Spleen (tissue), 11 donors: ENCODE results near the gene NAPB. TPM values are rescaled to one million over a fixed set of nuclear protein-coding genes. Genes with fewer than 3 reads are reported as not detected.

Experiments
- DNase-seq: peaks from one replicate; pipeline ENCODE4 v3.0.0-alpha.2; 2020
- H3K27ac ChIP-seq, 8 donors: fragments of 200-600 bp; sonication (generic) in 7 of 8; 1 replicate in 4 of 8; 2 replicates in 4 of 8; pipeline versions ENCODE4 v1.5.0 to v1.8.0; 2016 to 2021; ENCODE audit warnings: inconsistent platforms in 4 of 8, mild to moderate bottlenecking in 4 of 8, moderate library complexity in 1 of 8
- H3K27me3 ChIP-seq, 7 donors: fragments of 200-600 bp; sonication (generic) in 6 of 7; replicated peaks in 1 of 7; 1 replicate in 4 of 7; 2 replicates in 3 of 7; pipeline versions ENCODE4 v1.5.0 to v1.8.0; 2016 to 2021; ENCODE audit warnings: inconsistent platforms in 3 of 7, mild to moderate bottlenecking in 1 of 7
- H3K36me3 ChIP-seq, 6 donors: fragments of 200-600 bp; sonication (generic) in 5 of 6; 1 replicate in 4 of 6; 2 replicates in 2 of 6; pipeline versions ENCODE4 v1.5.0 to v1.8.0; 2016 to 2021; ENCODE audit warnings: inconsistent platforms in 2 of 6
- H3K4me1 ChIP-seq, 6 donors: fragments of 200-600 bp; sonication (generic) in 5 of 6; 1 replicate in 3 of 6; 2 replicates in 3 of 6; pipeline versions ENCODE4 v1.5.0 to v1.8.0; 2016 to 2021; ENCODE audit warnings: inconsistent platforms in 3 of 6
- H3K4me3 ChIP-seq, 8 donors: fragments of 200-600 bp; sonication (generic) in 7 of 8; 1 replicate in 4 of 8; 2 replicates in 4 of 8; pipeline versions ENCODE4 v1.5.0 to v1.8.0; 2016 to 2021; ENCODE audit warnings: inconsistent platforms in 4 of 8, mild to moderate bottlenecking in 4 of 8, moderate library complexity in 2 of 8
- H3K9me3 ChIP-seq, 8 donors: fragments of 200-600 bp; sonication (generic) in 7 of 8; 1 replicate in 4 of 8; 2 replicates in 4 of 8; pipeline versions ENCODE4 v1.5.0 to v1.8.0; 2016 to 2021; ENCODE audit warnings: inconsistent platforms in 4 of 8
- CTCF ChIP-seq, 11 experiments: fragments of 200-600 bp in 7 of 11; fragments of 450-650 bp in 4 of 11; sonication (generic) in 4 of 11; IDR thresholded peaks in 8 of 11; conservative IDR thresholded peaks in 3 of 11; 1 replicate in 7 of 11; 2 replicates in 4 of 11; pipeline versions ENCODE4 v1.4.0 to v1.8.0; 2016 to 2021; ENCODE audit warnings: antibody characterized with exemption in 11 of 11, inconsistent platforms in 4 of 11, mild to moderate bottlenecking in 1 of 11
- POLR2A ChIP-seq, 3 donors: fragments of 450-650 bp; IDR thresholded peaks; one replicate each; pipeline ENCODE4 v1.5.1; 2017; ENCODE audit warnings: antibody characterized with exemption in 3 of 3, mild to moderate bottlenecking in 1 of 3
- POLR2AphosphoS5 ChIP-seq, 3 donors: sonication (generic); formaldehyde crosslinking; IDR thresholded peaks; one replicate each; pipeline ENCODE4 v1.5.1; 2017; ENCODE audit warnings: antibody characterized with exemption in 3 of 3
- WGBS, 5 donors: extraction: QIAGEN DNeasy Blood & Tissue Kit in 3 of 5; methylation state at CpG; one replicate each; pipeline versions ENCODE4 v1.1.5 to v1.1.7; 2013 to 2018; 5-methylcytosine and 5-hydroxymethylcytosine counted together
- intact Hi-C: fragments of 100-400 bp; cut with DNase I; formaldehyde crosslinking; loops from one replicate; pipeline ENCODE4 v1.15.0; 2023; ENCODE audit warnings: low total_unique reads
- polyA plus RNA-seq, 3 donors: library from polyadenylated mRNA; stranded (reverse); fragments of 200-250 nt; gene quantifications; one replicate each; pipeline ENCODE4 v1.2.1, GENCODE V29; 2013
- total RNA-seq, 7 donors: library from RNA; depleted of rRNA in 3 of 7; stranded (reverse); fragments of >200 nt in 3 of 7; fragmentation: NEBNext Ultra II Directional in 4 of 7; extraction: Animal tissue kit (Norgen Biotek cat#: 25700) in 4 of 7; gene quantifications; one replicate each; pipeline versions ENCODE4 v1.1.0 to v1.2.1, GENCODE V29; 2016 to 2021
- donor health status: healthy with polysubstance abuse.
- donor health status: DM: no; HTN: no; CAD: no; lungs with moderate emphysema.
- donor health status: DM: no; HTN: no; CAD: no.
- donor health status: Bipolar disorder and iron deficiency.
- donor health status: healthy.
- donor health status: DM: no; HTN: no; CAD: no.
- donor health status: DM: yes; HTN: yes; CAD: no.

NAPB gene
- total and polyA plus RNA-seq, 10 donors: 3.4 to 31.9 (median 14.0) TPM

- peaks cover 0 to 30% (median 15%) of the 10 kb centered on the region in 6 donors for H3K36me3 ChIP-seq
- no peak for DNase-seq
- H3K9me3 ChIP-seq: no peaks in the 10 kb centered on the region
- H3K4me3 ChIP-seq: peak overlapping the region; percentile 46 to 96 (median 78)
- no peak for TF ChIP-seq POLR2A (IDR thresholded peaks at IDR 0.05)
- peak in 1 of 11 experiments; percentile 12 for TF ChIP-seq CTCF (IDR thresholded peaks at IDR 0.05 in 8 of 11, conservative IDR thresholded peaks at IDR 0.05 in 3 of 11)
- H3K27me3 ChIP-seq: no peaks in the 10 kb centered on the region
- intact Hi-C loops: no loop called here
- H3K27ac ChIP-seq: peak overlapping the region; percentile 89 to 100 (median 100)
- peaks cover 32 to 81% (median 62%) of the 10 kb centered on the region in 6 donors for H3K4me1 ChIP-seq
- 4 to 8% (median 5%) methylated on average over 33 to 50 of the region's 50 CpGs for WGBS, 5 donors
These were observed 58.7 kb downstream of the NAPB start for GRCh38 chr20:23362392-23363256.

GRCh38 chr20:23361476-23362391 lies 59.6 kb downstream of the NAPB start, which contains the start of gene GZF1:
Gene GZF1, plus strand, starts transcription at chr20:23362182. Its CDS starts 2,202 bp downstream, at chr20:23364384.
- H3K4me3 ChIP-seq: peak within 1 kb of the TSS; percentile 46 to 96 (median 78)
- WGBS, 5 donors: 1 to 2% (median 1%) methylated on average over 36 to 114 of the region's 114 CpGs
- intact Hi-C loops: no loop called here
- H3K36me3 ChIP-seq: peaks cover 0 to 21% (median 14%) of the 10 kb centered on the region in 6 donors
- H3K4me1 ChIP-seq: peaks cover 36 to 81% (median 64%) of the 10 kb centered on the region in 6 donors
- peak within 1 kb of the TSS; percentile 95 to 100 (median 100) for H3K27ac ChIP-seq
- TF ChIP-seq POLR2AphosphoS5 (IDR thresholded peaks at IDR 0.05) (peak; percentile 98 to 99 (median 99)), CTCF (IDR thresholded peaks at IDR 0.05 in 8 of 11, conservative IDR thresholded peaks at IDR 0.05 in 3 of 11) (peak in 9 of 11 experiments; percentile 29 to 84 (median 59)), POLR2A (IDR thresholded peaks at IDR 0.05) (peak; percentile 74 to 93 (median 81))
- H3K9me3 ChIP-seq: no peaks in the 10 kb centered on the region
- peak; percentile 100 for DNase-seq
- H3K27me3 ChIP-seq: no peaks in the 10 kb centered on the region

GRCh38 chr20:23361119-23361475 lies 60.2 kb downstream of the NAPB start:
- Histone ChIP-seq H3K36me3 (peaks cover 0 to 21% (median 13%) of the 10 kb centered on the region in 6 donors), H3K4me1 (peaks cover 31 to 81% (median 58%) of the 10 kb centered on the region in 6 donors), H3K4me3 (peak overlapping the region; percentile 38 to 96 (median 74)), H3K27ac (peak overlapping the region; percentile 95 to 100 (median 100)), H3K9me3 (no peaks in the 10 kb centered on the region), H3K27me3 (no peaks in the 10 kb centered on the region)
- WGBS, 5 donors: 3 to 5% (median 4%) methylated on average over 8 of the region's 8 CpGs
- no peak for DNase-seq
- TF ChIP-seq CTCF (IDR thresholded peaks at IDR 0.05 in 8 of 11, conservative IDR thresholded peaks at IDR 0.05 in 3 of 11) (no peak), POLR2AphosphoS5 (IDR thresholded peaks at IDR 0.05) (no peak), POLR2A (IDR thresholded peaks at IDR 0.05) (no peak)
- intact Hi-C loops: no loop called here
